CD4-positive, alpha-beta T cell (primary cell): ENCODE data around the gene EXD3. TPM values are rescaled to one million over a fixed set of nuclear protein-coding genes. Genes with fewer than 3 reads are reported as not detected.

Experiments used
- ATAC-seq: fragments of 200-7000 bp; cut with Tn5 transposase; one replicate; pipeline ENCODE4 v1.10.0; 2022; ENCODE audit warnings: mild to moderate bottlenecking; ENCODE audit not compliant: poor library complexity
- CTCF ChIA-PET: fragments of 350-600 bp; sonication (Branson Sonifier 250); formaldehyde crosslinking; loops from one replicate; lab custom pipeline; 2021; ENCODE audit warnings: antibody characterized with exemption, inconsistent platforms; lab: Charles Lee
- POLR2A ChIA-PET: fragments of 350-600 bp; sonication (Branson Sonifier 250); formaldehyde crosslinking; loops from one replicate; lab custom pipeline; 2021; ENCODE audit warnings: antibody characterized with exemption, inconsistent platforms; lab: Charles Lee
- DNase-seq, 14 experiments: peaks; one replicate each; pipeline ENCODE4 v3.0.0-alpha.2; 2013 to 2020; ENCODE audit warnings: mixed read lengths in 2 of 14
- H3K27ac ChIP-seq, 2 donors: one replicate each; pipeline versions ENCODE4 v1.5.1 to v1.7.0; 2013; ENCODE audit warnings: low read length in 2 of 2, low read depth in 1 of 2, mild to moderate bottlenecking in 1 of 2
- H3K27me3 ChIP-seq, 2 experiments: 1 replicate in 1 of 2; 2 replicates in 1 of 2; pipeline versions ENCODE4 v1.6.1 to v1.7.0; 2013; ENCODE audit warnings: low read length in 2 of 2, control low read depth in 1 of 2, mild to moderate bottlenecking in 1 of 2, moderate library complexity in 1 of 2; ENCODE audit not compliant: insufficient read depth in 2 of 2, control insufficient read depth in 1 of 2
- H3K36me3 ChIP-seq: one replicate; pipeline ENCODE4 v1.6.1; 2013; ENCODE audit warnings: low read length, control low read depth; ENCODE audit not compliant: insufficient read depth
- H3K4me1 ChIP-seq: one replicate; pipeline ENCODE4 v1.6.1; 2013; ENCODE audit warnings: low read length, control low read depth; ENCODE audit not compliant: insufficient read depth
- H3K4me3 ChIP-seq: one replicate; pipeline ENCODE4 v1.5.1; 2013; ENCODE audit warnings: mild to moderate bottlenecking, low read length, moderate library complexity
- H3K9me3 ChIP-seq, 2 experiments: 1 replicate in 1 of 2; 2 replicates in 1 of 2; pipeline versions ENCODE4 v1.6.1 to v1.7.0; 2013; ENCODE audit warnings: low read length in 2 of 2, mild to moderate bottlenecking in 2 of 2, control low read depth in 1 of 2, moderate library complexity in 1 of 2; ENCODE audit not compliant: control insufficient read depth in 1 of 2, insufficient read depth in 1 of 2
- H3K27ac Mint-ChIP-seq: one replicate; pipeline ENCODE4 v1.8.0; 2020; ENCODE audit warnings: mixed read lengths
- H3K27me3 Mint-ChIP-seq: one replicate; pipeline ENCODE4 v1.8.0; 2021; ENCODE audit warnings: mixed read lengths
- H3K36me3 Mint-ChIP-seq: one replicate; pipeline ENCODE4 v1.8.0; 2021; ENCODE audit warnings: low read depth, mixed read lengths
- H3K4me1 Mint-ChIP-seq: one replicate; pipeline ENCODE4 v1.8.0; 2021; ENCODE audit warnings: low read depth, mixed read lengths
- H3K4me3 Mint-ChIP-seq: one replicate; pipeline ENCODE4 v1.8.0; 2020; ENCODE audit warnings: mild to moderate bottlenecking, mixed read lengths
- H3K9me3 Mint-ChIP-seq: one replicate; pipeline ENCODE4 v1.8.0; 2020; ENCODE audit warnings: mixed read lengths
- intact Hi-C, 2 experiments: fragments of 100-400 bp; cut with DNase I in 1 of 2; cut with micrococcal nuclease in 1 of 2; formaldehyde crosslinking; loops; one replicate each; pipeline versions ENCODE4 v1.15.1 to v1.9.0; 2023 to 2025; cut with DNase I, micrococcal nuclease
- total RNA-seq, 174 experiments: library from RNA in 2 of 174; stranded (reverse) in 2 of 174; gene quantifications; one replicate each; pipeline ENCODE4 v1.2.3 and lab custom pipeline; 2021 to 2026
- TF ChIP-seq, protein P1 (sequence below): fragments of 200-600 bp; IDR thresholded peaks from one replicate; pipeline ENCODE4 v1.8.0; 2022; ENCODE audit warnings: antibody characterized with exemption, mild to moderate bottlenecking

EXD3 gene
- total RNA-seq, 2 experiments from 2014 or later: 14.9 to 16.9 TPM

DNA sequence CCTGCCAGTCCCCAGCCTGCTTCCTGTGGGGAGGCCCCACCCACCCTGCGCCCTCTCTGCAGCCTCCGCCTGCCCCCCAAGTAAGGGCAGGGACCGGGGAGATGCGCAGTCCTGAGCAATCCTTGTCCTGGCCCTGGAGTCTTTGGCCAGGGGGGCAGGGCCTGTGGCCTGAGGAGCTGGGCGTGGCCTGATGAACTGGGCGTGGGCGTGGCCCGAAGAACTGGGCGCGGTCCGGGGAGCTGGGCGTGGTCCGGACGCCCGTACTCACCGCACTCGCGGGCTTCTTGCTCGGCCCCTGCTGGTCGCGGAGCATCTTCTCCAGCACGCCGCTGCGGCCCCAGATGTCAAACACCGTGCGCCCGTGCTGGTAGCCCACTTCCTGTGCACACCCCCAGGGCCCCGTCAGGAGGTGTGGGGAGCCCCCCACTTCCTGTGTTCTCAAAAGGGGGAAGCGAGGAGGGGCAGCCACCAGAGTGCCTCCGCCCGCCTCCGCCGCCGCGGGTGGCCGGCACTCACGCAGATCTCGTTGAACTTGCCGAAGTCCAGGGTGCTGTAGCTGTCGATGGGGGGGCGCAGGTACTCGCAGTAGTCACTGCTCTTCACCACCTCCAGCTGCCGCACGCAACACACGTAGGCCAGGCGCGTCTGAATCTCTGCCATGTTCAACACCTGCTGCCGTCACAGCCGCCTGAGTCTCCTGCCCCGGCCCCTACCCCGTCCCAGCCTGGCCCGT lies 38.9 kb upstream of the EXD3 start:
- no peaks in the 10 kb centered on the region for H3K27me3 ChIP-seq
- H3K27ac ChIP-seq: peak overlapping the region; percentile 48 to 81
- Mint-ChIP-seq H3K9me3 (no peaks in the 10 kb centered on the region), H3K4me3 (peak overlapping the region; percentile 87), H3K36me3 (peaks cover 4% of the 10 kb centered on the region), H3K27me3 (no peaks in the 10 kb centered on the region), H3K27ac (peak overlapping the region; percentile 95), H3K4me1 (peaks cover 28% of the 10 kb centered on the region)
- ChIA-PET POLR2A (interaction anchor here (0.8 to 2.3 kb wide), 6 partner anchors 9 to 90 kb away, joined by 3 to 9 read pairs (median 4); partner anchors contain the start of genes EXD3, MRPL41 and NOXA1), CTCF (interaction anchor here (1.0 kb wide), 1 partner anchor 20 kb away, joined by 3 read pairs; no protein-coding TSS in a partner anchor)
- ATAC-seq: peak; percentile 61
- H3K36me3 ChIP-seq: peaks cover 9% of the 10 kb centered on the region
- peak; percentile 40 to 93 (median 74) for DNase-seq
- intact Hi-C loops: loop anchor here in 1 of 2 experiments (2.0 to 5.0 kb wide), 2 partner anchors 91 to 160 kb away; partner anchors contain the start of gene NRARP
- peaks cover 60% of the 10 kb centered on the region for H3K4me1 ChIP-seq
- H3K4me3 ChIP-seq: peak overlapping the region; percentile 42
- no peaks in the 10 kb centered on the region for H3K9me3 ChIP-seq
- TF ChIP-seq, protein P1, sequence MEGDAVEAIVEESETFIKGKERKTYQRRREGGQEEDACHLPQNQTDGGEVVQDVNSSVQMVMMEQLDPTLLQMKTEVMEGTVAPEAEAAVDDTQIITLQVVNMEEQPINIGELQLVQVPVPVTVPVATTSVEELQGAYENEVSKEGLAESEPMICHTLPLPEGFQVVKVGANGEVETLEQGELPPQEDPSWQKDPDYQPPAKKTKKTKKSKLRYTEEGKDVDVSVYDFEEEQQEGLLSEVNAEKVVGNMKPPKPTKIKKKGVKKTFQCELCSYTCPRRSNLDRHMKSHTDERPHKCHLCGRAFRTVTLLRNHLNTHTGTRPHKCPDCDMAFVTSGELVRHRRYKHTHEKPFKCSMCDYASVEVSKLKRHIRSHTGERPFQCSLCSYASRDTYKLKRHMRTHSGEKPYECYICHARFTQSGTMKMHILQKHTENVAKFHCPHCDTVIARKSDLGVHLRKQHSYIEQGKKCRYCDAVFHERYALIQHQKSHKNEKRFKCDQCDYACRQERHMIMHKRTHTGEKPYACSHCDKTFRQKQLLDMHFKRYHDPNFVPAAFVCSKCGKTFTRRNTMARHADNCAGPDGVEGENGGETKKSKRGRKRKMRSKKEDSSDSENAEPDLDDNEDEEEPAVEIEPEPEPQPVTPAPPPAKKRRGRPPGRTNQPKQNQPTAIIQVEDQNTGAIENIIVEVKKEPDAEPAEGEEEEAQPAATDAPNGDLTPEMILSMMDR: no peak

DNA sequence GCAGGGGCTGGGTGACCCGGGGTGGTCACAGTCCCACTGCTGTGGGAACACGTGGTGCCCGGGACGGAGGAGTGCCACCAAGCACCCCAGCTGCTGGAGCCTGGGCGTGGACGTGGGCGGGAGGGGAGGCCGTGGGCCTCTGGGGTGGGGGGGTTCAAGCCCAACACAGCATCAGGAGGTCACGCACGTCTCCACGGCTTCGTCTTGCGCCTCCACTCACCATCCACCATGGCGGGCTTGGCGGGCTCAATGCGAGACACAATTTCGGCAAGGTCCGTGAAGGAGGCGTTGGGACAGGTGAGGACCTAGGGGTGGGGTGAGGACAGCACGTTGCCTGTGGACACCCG lies 38.3 kb upstream of the EXD3 start:
- Mint-ChIP-seq H3K4me3 (peak overlapping the region; percentile 34), H3K4me1 (peaks cover 33% of the 10 kb centered on the region), H3K27ac (peak overlapping the region; percentile 95), H3K36me3 (peaks cover 9% of the 10 kb centered on the region), H3K9me3 (no peaks in the 10 kb centered on the region), H3K27me3 (no peaks in the 10 kb centered on the region)
- Histone ChIP-seq H3K27me3 (no peaks in the 10 kb centered on the region), H3K27ac (peak overlapping the region; percentile 48 to 81), H3K4me1 (peaks cover 65% of the 10 kb centered on the region), H3K9me3 (no peaks in the 10 kb centered on the region), H3K36me3 (peaks cover 9% of the 10 kb centered on the region), H3K4me3 (peak overlapping the region; percentile 42)
- POLR2A ChIA-PET: interaction anchor here (0.8 to 2.3 kb wide), 3 partner anchors 9 to 91 kb away, joined by 3 to 9 read pairs (median 5); partner anchors contain the start of genes EXD3, MRPL41 and NOXA1
- DNase-seq (peak in 1 of 14 experiments; percentile 38), ATAC-seq (no peak)
- intact Hi-C loops: loop anchor here in 1 of 2 experiments (5.0 kb wide), 1 partner anchor 159 kb away; the partner anchor contains the start of gene NRARP
- TF ChIP-seq, protein P1: no peak
- CTCF ChIA-PET: interaction anchor here (1.0 kb wide), 1 partner anchor 19 kb away, joined by 3 read pairs; no protein-coding TSS in a partner anchor

DNA sequence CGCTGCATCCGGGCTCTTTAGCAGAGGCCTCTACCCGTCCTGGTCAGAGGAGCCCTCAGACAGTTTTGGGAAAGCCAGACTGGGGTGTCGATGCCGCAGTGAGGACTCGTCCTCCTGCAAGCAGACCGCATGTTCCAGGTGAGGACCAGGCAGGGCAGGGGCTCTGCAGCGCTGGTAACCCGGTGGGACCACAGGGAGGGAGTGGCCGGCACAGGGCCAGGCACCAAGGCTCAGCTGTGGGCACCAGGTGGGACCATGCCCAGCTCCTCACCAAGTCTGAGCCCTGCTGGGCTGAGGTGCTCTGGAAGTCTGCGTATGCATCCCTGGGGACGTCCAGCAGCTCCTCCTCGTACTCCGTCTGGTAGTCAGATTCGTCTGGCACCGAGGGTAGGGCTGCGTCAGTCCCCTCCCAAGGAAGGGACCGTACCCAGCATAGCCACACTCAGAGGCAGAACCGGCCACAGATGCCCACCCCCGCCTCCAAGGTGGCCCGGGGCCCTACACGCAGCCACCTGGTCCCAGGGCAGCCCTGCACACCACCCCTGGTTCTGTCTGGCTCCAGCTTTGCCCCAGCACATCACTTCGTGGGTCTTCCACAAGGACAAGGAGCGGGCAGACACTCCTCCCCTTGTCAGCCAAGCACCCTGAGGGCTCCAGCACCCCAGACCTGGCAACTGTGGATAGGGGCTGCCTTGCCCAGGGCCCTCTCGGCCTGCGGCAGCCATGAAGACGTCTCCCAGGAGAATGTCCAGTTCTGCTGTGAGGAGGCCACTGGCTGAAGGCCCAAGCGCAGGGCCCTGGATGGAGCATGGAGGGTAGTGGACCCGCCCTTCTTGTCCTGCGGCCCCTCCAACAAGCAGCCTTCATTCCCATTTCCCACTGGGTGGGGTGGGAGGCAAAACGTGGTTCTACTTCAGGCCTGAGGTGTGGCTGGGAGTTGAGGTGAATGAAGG lies 37.7 kb upstream of the EXD3 start:
- ATAC-seq (no peak), DNase-seq (peak in 1 of 14 experiments; percentile 48)
- Mint-ChIP-seq H3K4me3 (peak overlapping the region; percentile 77), H3K4me1 (peaks cover 40% of the 10 kb centered on the region), H3K27me3 (no peaks in the 10 kb centered on the region), H3K27ac (peak overlapping the region; percentile 95), H3K36me3 (peaks cover 15% of the 10 kb centered on the region), H3K9me3 (no peaks in the 10 kb centered on the region)
- Histone ChIP-seq H3K27ac (peak overlapping the region; percentile 77 to 79), H3K4me1 (peaks cover 72% of the 10 kb centered on the region), H3K36me3 (peaks cover 9% of the 10 kb centered on the region), H3K27me3 (no peaks in the 10 kb centered on the region), H3K9me3 (no peaks in the 10 kb centered on the region), H3K4me3 (no peak overlapping the region)
- intact Hi-C loops: loop anchor here in 1 of 2 experiments (1.0 to 5.0 kb wide), 2 partner anchors 8 to 158 kb away; partner anchors contain the start of gene NRARP
- TF ChIP-seq, protein P1: no peak
- POLR2A ChIA-PET: interaction anchor here (0.8 to 1.7 kb wide), 2 partner anchors 8 to 37 kb away, joined by 5 to 14 read pairs; partner anchors contain the start of genes EXD3 and NOXA1
- CTCF ChIA-PET: no interaction called here
